Activated CD4-positive, alpha-beta T cell treated with anti-CD3 and anti-CD28 coated beads for 36 hours (primary cell): Measurements from ENCODE around the gene RNF125. TPM values are rescaled to one million over a fixed set of nuclear protein-coding genes. Genes with fewer than 3 reads are reported as not detected.

Experiments
- ATAC-seq: fragments of 200-7000 bp; cut with Tn5 transposase; one replicate; pipeline ENCODE4 v1.10.0; 2021; ENCODE audit warnings: mild to moderate bottlenecking, moderate library complexity
- CTCF ChIA-PET: fragments of 350-600 bp; sonication (Branson Sonifier 250); formaldehyde crosslinking; loops from one replicate; lab custom pipeline; 2021; ENCODE audit warnings: antibody characterized with exemption; lab: Charles Lee
- POLR2A ChIA-PET: fragments of 350-600 bp; sonication (Branson Sonifier 250); formaldehyde crosslinking; loops from one replicate; lab custom pipeline; 2021; ENCODE audit warnings: antibody characterized with exemption, inconsistent platforms; lab: Charles Lee
- DNase-seq: peaks from one replicate; pipeline ENCODE4 v3.0.0-alpha.2; 2020
- H3K27ac Mint-ChIP-seq: one replicate; pipeline ENCODE4 v1.8.0; 2021; ENCODE audit warnings: mixed read lengths
- H3K27me3 Mint-ChIP-seq: one replicate; pipeline ENCODE4 v1.8.0; 2021; ENCODE audit warnings: mixed read lengths
- H3K36me3 Mint-ChIP-seq: one replicate; pipeline ENCODE4 v1.8.0; 2021; ENCODE audit warnings: low read depth, mixed read lengths
- H3K4me1 Mint-ChIP-seq: one replicate; pipeline ENCODE4 v1.8.0; 2021; ENCODE audit warnings: mixed read lengths
- H3K4me3 Mint-ChIP-seq: one replicate; pipeline ENCODE4 v1.8.0; 2021; ENCODE audit warnings: mild to moderate bottlenecking, moderate library complexity, mixed read lengths
- H3K9me3 Mint-ChIP-seq: one replicate; pipeline ENCODE4 v1.8.0; 2021; ENCODE audit warnings: low read depth, mixed read lengths
- intact Hi-C, 2 experiments: fragments of 100-400 bp; cut with DNase I in 1 of 2; cut with micrococcal nuclease in 1 of 2; formaldehyde crosslinking; loops; one replicate each; pipeline versions ENCODE4 v1.14.2 to v1.15.1; 2022 to 2024; cut with DNase I, micrococcal nuclease
- total RNA-seq, 2 experiments: library from RNA; stranded (reverse); gene quantifications; one replicate each; pipeline ENCODE4 v1.2.3, GENCODE V29; 2021

RNF125 gene
- total RNA-seq, result 10 to 100 TPM; 21.6 to 22.2 TPM

DNA sequence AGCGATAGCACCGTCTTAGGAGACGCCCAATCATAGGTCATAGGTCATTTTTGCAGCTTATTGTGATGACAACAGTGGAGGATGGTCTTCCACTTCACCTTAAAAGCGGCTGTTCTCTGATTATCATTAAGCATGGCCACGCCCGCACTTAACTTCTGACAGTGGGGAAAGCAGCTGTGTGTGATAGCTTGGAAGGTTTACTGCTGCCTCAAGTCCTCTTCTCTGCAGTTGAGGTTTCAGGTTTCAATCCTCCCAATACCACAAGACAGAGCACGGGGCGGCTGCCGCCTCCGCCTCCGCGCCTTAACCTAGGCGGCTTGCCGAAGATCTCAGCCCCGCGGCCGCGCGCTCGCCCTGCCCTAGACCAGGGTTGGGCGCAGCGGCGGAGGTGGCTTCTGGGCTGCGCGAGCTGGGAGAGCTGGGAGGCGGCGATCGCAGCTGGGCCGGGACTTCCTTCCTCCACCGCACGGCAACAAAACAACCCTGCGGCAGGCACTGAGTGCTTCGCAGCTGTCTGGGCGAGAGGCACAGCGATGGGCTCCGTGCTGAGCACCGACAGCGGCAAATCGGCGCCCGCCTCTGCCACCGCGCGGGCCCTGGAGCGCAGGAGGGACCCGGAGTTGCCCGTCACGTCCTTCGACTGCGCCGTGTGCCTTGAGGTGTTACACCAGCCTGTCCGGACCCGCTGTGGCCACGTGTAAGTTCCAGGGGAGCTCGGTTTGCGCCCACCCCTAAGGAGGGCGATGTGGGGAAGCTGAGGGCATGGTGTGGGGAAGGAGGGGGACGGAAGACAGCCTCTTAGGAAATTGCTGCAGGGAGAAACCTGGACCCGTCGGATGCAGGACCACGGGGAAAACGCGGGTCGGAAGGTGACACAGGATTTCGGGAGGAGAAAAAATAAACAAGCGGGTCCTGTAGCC, at the start of gene RNF125:
Gene RNF125 (plus strand): TSS at position 495 of the 920 bp plus-strand sequence. CDS start 39 bp downstream, at position 534.
- H3K4me1 Mint-ChIP-seq, result peaks cover 42% of the 10 kb centered on the region
- peak within 1 kb of the TSS; percentile 94 for H3K27ac Mint-ChIP-seq
- H3K4me3 Mint-ChIP-seq, result peak within 1 kb of the TSS; percentile 90
- DNase-seq (peak; percentile 93), ATAC-seq (peak; percentile 76)
- POLR2A ChIA-PET, result interaction anchor here (0.5 to 2.1 kb wide), 11 partner anchors 13 to 197 kb away, joined by 3 to 17 read pairs (median 4); partner anchors contain the start of genes RNF138 and TRAPPC8
- intact Hi-C loops, result loop anchor here (1.0 to 5.0 kb wide), 9 partner anchors 18 to 514 kb away; partner anchors contain the start of gene TRAPPC8 (in 2 of the 2)
- H3K27me3 Mint-ChIP-seq, result no peaks in the 10 kb centered on the region
- peaks cover 1% of the 10 kb centered on the region for H3K36me3 Mint-ChIP-seq
- H3K9me3 Mint-ChIP-seq, result no peaks in the 10 kb centered on the region
- CTCF ChIA-PET, result interaction anchor here (0.6 to 2.3 kb wide), 14 partner anchors 8 to 93 kb away, joined by 3 to 13 read pairs (median 4); partner anchors contain the start of genes RNF138 and TRAPPC8

DNA sequence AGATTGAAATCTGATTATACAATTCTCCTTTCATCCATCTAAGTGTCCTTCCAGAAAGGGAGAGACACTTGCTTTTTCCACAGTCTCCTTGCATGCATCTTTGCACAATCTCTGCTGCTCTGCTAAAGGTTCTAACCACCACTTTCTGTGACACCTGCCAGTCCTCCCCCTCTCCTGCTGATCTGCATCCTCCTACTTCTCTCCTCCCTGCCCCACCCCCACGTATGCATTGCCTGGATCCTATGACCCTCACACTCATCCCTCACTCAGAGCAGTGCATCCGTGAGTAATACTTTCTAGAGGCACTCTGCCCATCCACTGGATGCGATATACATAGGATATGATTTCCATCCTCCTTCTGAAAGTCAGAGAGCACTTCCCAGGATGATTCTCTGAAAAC, 48.0 kb upstream of the RNF125 start:
- CTCF ChIA-PET, result no interaction called here
- POLR2A ChIA-PET, result no interaction called here
- no peaks in the 10 kb centered on the region for H3K4me1 Mint-ChIP-seq

DNA sequence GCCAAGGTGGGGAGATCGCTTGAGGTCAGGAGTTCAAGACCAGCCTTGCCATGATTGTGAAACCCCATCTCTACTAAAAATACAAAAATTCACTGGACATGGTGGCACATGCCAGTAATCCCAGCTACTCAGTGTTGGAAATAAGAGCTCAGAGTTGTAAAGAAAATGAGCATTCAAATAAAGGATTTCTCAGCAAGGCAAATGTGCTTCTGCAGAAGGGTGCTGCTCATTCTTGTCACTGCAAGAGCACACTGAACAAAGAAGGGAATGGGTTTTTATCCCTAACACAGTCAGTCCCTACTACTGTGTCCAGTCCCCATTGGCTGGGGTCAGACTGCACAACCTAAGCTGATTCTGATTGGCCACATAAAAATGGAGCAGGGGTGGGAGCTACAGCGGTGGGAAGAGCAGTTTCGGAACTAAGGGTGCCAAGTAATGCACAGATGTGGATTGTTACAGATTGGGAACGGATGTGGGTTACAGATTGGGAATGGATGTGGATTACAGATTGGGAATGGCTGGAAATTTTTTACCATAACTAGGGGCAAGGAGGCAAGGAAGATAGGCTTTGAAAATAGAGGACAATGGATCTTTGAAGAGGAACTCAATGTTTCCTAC, 44.6 kb upstream of the RNF125 start:
- peaks cover 27% of the 10 kb centered on the region for H3K9me3 Mint-ChIP-seq
- no peak overlapping the region for H3K4me3 Mint-ChIP-seq
- intact Hi-C loops, result no loop called here
- no peaks in the 10 kb centered on the region for H3K4me1 Mint-ChIP-seq
- no peak for ATAC-seq
- H3K36me3 Mint-ChIP-seq, result peaks cover 6% of the 10 kb centered on the region
- H3K27ac Mint-ChIP-seq, result no peak overlapping the region
- CTCF ChIA-PET, result interaction anchor here (1.0 kb wide), 2 partner anchors 41 to 42 kb away, joined by 3 to 4 read pairs; no protein-coding TSS in a partner anchor
- POLR2A ChIA-PET, result no interaction called here
- DNase-seq, result no peak
- H3K27me3 Mint-ChIP-seq, result no peaks in the 10 kb centered on the region

More for the DNA sequence above, 48.0 kb upstream of the RNF125 start:
- H3K27me3 Mint-ChIP-seq, result no peaks in the 10 kb centered on the region
- intact Hi-C loops, result no loop called here
- no peak overlapping the region for H3K27ac Mint-ChIP-seq
- DNase-seq (peak; percentile 6), ATAC-seq (no peak)
- H3K4me3 Mint-ChIP-seq, result no peak overlapping the region
- H3K9me3 Mint-ChIP-seq, result peaks cover 17% of the 10 kb centered on the region
- H3K36me3 Mint-ChIP-seq, result peaks cover 3% of the 10 kb centered on the region

DNA sequence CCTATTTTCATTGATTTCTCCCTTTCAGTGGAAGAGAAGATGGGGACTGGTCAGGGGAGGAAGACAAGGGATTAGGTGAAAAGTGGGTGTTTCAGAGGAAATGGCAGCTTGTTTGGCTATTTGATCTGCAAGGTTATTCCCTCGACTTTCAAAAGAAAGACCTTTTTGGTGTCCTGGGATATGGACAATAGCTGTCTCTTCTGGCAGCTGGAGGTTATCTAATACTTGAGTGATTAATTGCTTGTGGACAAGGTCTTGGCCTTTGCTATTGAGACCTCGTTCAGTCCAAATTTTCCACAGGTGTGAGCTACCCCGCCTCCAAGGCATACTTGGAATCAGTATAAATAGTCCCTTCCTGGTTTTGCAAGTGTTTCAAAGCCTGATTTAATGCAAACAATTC, 42.4 kb upstream of the RNF125 start:
- ChIA-PET POLR2A (interaction anchor here (0.6 kb wide), 1 partner anchor 55 kb away, joined by 4 read pairs; no protein-coding TSS in a partner anchor), CTCF (interaction anchor here (0.6 to 2.4 kb wide), 15 partner anchors 8 to 423 kb away, joined by 3 to 10 read pairs (median 4); partner anchors contain the start of genes RNF125 and TRAPPC8)
- no peaks in the 10 kb centered on the region for H3K27me3 Mint-ChIP-seq
- no peak overlapping the region for H3K4me3 Mint-ChIP-seq
- intact Hi-C loops, result no loop called here
- ATAC-seq, result no peak
- H3K4me1 Mint-ChIP-seq, result no peaks in the 10 kb centered on the region
- H3K27ac Mint-ChIP-seq, result no peak overlapping the region
- peaks cover 27% of the 10 kb centered on the region for H3K9me3 Mint-ChIP-seq
- DNase-seq, result no peak
- peaks cover 6% of the 10 kb centered on the region for H3K36me3 Mint-ChIP-seq

DNA sequence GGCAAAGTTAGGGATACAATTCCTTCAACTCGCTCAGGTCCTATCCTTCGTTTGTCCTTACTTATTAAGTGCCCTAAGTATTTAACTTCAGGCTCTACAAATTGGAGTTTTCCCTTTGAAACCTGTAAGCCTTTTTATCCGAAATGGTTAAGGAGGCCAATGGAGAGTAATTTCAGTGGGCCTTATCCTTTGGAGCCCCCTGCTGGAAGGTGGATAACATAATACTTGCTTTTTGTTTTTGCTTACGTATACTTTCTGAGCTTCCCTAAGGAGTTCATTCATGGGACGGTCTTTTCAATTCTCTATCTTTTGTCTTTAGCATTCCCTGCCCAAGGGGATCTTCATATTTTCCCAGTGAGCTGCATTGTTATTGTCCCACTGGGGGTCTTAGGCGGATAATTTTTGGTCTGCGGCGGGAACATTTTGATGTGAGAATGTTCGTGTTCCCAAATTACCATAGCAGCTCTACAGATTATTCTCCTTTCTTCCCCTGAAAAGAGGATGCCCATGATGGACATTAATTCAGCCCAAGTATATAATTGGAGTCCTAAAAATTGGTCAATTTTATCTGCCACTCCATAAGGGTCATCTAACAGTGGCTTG, 41.3 kb upstream of the RNF125 start:
- Mint-ChIP-seq H3K27ac (no peak overlapping the region), H3K4me3 (no peak overlapping the region), H3K27me3 (no peaks in the 10 kb centered on the region), H3K9me3 (peaks cover 24% of the 10 kb centered on the region), H3K36me3 (peaks cover 6% of the 10 kb centered on the region), H3K4me1 (no peaks in the 10 kb centered on the region)
- intact Hi-C loops, result loop anchor here (1.0 kb wide), 1 partner anchor 236 kb away; no protein-coding TSS in a partner anchor
- peak; percentile 39 for DNase-seq
- ATAC-seq, result no peak
- ChIA-PET POLR2A (no interaction called here), CTCF (interaction anchor here (0.8 to 2.4 kb wide), 14 partner anchors 9 to 425 kb away, joined by 3 to 10 read pairs (median 4); partner anchors contain the start of genes RNF125 and TRAPPC8)

DNA sequence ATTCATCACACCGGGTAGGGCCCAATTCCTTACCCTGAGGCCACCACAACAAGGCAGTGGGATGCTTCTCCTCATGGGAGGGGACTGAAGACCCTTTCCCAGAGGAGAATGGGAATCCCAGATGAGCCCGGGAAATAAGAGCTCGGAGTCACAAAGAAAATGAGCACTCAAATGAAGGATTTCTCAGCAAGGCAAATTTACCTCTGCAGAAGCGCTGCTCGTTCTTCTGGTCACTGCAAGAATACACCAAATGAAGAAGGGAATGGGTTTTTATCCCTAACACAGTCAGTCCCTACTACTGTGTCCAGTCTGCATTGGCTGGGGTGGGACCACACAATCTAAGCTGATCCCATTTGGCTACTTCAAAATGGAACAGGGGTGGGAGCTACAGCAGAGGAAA, 40.0 kb upstream of the RNF125 start:
- Mint-ChIP-seq H3K9me3 (peaks cover 24% of the 10 kb centered on the region), H3K4me3 (no peak overlapping the region), H3K27ac (no peak overlapping the region), H3K36me3 (peaks cover 6% of the 10 kb centered on the region), H3K4me1 (peaks cover 6% of the 10 kb centered on the region), H3K27me3 (no peaks in the 10 kb centered on the region)
- DNase-seq (no peak), ATAC-seq (no peak)
- CTCF ChIA-PET, result no interaction called here
- intact Hi-C loops, result no loop called here
- POLR2A ChIA-PET, result no interaction called here

DNA sequence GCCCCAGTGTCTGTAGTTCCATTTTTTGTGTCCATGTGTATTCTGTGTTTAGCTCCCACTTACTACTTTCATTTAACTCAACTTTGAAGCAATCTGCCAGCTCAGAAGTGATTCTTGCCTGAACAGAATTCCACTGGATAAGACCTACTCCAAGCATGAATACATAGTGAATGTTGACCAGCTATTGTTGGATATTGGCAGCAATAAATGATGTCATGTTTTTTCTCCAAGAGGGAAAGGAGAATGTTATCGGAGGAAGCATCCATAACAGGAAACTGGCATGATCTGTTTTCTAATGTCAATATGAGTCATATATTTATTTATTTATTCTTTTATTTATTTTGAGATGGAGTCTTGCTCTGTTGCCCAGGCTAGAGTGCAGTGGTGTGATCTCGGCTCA, 38.9 kb upstream of the RNF125 start:
- ChIA-PET CTCF (no interaction called here), POLR2A (no interaction called here)
- DNase-seq (no peak), ATAC-seq (no peak)
- Mint-ChIP-seq H3K4me1 (peaks cover 15% of the 10 kb centered on the region), H3K9me3 (peaks cover 16% of the 10 kb centered on the region), H3K27ac (no peak overlapping the region), H3K4me3 (no peak overlapping the region), H3K27me3 (no peaks in the 10 kb centered on the region), H3K36me3 (peaks cover 2% of the 10 kb centered on the region)
- intact Hi-C loops, result no loop called here

DNA sequence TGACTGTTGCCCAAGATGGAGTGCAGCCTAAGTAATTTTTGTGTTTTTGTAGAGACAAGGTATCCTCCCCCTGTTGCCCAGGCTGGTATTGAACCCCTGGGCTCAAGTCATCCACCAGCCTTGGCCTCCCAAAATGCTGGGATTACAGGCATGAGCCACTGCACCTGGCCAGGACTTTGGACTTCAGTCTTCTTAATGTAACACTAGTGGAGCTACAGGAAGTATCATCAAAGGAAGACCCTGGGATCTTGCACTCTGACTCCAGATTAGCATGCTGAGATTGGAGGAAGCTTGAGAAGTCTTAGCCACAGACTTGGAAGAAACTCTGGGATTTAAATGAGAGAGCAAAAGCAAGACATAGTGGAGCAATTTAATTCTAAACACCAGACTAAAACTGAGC, 37.8 kb upstream of the RNF125 start:
- intact Hi-C loops, result no loop called here
- Mint-ChIP-seq H3K27me3 (no peaks in the 10 kb centered on the region), H3K4me1 (peaks cover 15% of the 10 kb centered on the region), H3K27ac (no peak overlapping the region), H3K36me3 (peaks cover 2% of the 10 kb centered on the region), H3K9me3 (peaks cover 10% of the 10 kb centered on the region), H3K4me3 (no peak overlapping the region)
- ChIA-PET POLR2A (no interaction called here), CTCF (interaction anchor here (0.6 kb wide), 1 partner anchor 189 kb away, joined by 3 read pairs; no protein-coding TSS in a partner anchor)
- no peak for ATAC-seq
- DNase-seq, result no peak

DNA sequence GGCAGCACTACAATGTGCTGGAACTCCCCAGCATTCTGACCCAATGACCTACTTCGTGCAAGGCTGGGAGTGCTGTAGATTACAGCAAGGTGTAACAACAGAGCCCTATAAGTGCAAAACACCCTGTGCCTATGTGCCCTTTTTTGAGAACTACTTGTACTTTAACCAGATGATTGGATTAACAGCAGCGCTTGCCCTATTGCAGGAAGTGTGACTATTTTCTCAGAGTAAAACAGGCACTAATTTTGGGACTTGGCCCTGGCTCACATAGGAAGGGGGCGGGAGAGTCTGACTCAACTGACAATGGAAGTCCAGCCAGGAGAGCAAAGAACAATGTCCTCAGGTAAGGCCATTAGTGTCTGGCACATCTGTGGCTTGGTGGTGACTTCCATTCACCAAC, 35.6 kb upstream of the RNF125 start:
- ChIA-PET CTCF (interaction anchor here (1.2 kb wide), 1 partner anchor 114 kb away, joined by 3 read pairs; no protein-coding TSS in a partner anchor), POLR2A (no interaction called here)
- peaks cover 2% of the 10 kb centered on the region for H3K36me3 Mint-ChIP-seq
- DNase-seq, result no peak
- no peak overlapping the region for H3K4me3 Mint-ChIP-seq
- intact Hi-C loops, result no loop called here
- H3K27me3 Mint-ChIP-seq, result no peaks in the 10 kb centered on the region
- ATAC-seq, result no peak
- peaks cover 15% of the 10 kb centered on the region for H3K4me1 Mint-ChIP-seq
- peaks cover 6% of the 10 kb centered on the region for H3K9me3 Mint-ChIP-seq
- H3K27ac Mint-ChIP-seq, result no peak overlapping the region

DNA sequence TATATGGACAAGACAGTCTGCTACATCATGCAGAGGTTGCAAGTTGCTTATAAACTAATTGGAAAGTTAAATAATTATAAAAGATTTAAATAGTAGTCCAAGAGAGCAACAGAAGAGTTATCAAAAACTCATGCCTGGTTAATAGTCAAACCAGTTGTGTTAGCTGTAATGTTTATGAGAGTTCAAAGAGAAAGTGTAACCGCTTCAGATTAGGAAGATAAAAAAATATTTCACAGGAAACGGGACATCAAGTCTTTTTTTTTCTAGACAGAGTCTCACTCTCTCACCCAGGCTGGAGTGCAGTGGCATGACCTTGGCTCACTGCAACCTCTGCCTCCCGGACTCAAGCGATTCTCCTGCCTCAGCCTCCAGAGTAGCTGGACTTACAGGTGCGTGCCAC, 34.6 kb upstream of the RNF125 start:
- Mint-ChIP-seq H3K4me1 (peaks cover 15% of the 10 kb centered on the region), H3K27me3 (no peaks in the 10 kb centered on the region), H3K9me3 (peaks cover under 1% of the 10 kb centered on the region), H3K4me3 (no peak overlapping the region), H3K27ac (no peak overlapping the region), H3K36me3 (peaks cover under 1% of the 10 kb centered on the region)
- no peak for DNase-seq
- ChIA-PET POLR2A (no interaction called here), CTCF (interaction anchor here (1.2 kb wide), 1 partner anchor 115 kb away, joined by 3 read pairs; no protein-coding TSS in a partner anchor)
- ATAC-seq, result no peak
- intact Hi-C loops, result no loop called here

DNA sequence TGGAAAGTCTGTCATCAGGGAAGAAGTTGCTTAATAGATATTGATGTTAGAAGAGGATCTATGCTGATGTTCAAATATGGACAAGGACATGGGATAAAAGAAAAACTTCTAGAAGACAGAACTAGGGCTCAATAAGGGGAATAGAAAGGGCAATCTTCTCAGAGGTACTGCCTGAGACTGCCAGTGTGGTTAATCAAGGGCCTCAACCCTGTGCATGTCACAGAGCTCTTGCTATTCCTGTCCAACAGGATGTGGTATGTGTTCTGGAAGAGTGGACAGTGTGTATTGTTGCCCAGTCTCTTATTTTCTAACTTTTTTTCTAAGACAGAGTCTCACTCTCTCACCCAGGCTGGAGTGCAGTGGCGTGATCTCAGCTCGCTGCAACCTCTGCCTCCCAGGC, 27.8 kb upstream of the RNF125 start:
- Mint-ChIP-seq H3K9me3 (no peaks in the 10 kb centered on the region), H3K4me3 (no peak overlapping the region), H3K27me3 (no peaks in the 10 kb centered on the region), H3K36me3 (no peaks in the 10 kb centered on the region), H3K27ac (no peak overlapping the region), H3K4me1 (no peaks in the 10 kb centered on the region)
- no peak for DNase-seq
- ChIA-PET CTCF (no interaction called here), POLR2A (no interaction called here)
- intact Hi-C loops, result no loop called here
- ATAC-seq, result no peak
